Amygdala (tissue), 56 donors: ENCODE data around the gene SLC14A1.

Source experiments
- DNase-seq, 56 donors: peaks; one replicate each; lab custom pipeline; 2025; lab: John Stamatoyannopoulos, UW

The SLC14A1 gene

GRCh38 chr18:45792506-45793263 is 68.7 kb downstream of the SLC14A1 start:
- no peak for DNase-seq

DNA sequence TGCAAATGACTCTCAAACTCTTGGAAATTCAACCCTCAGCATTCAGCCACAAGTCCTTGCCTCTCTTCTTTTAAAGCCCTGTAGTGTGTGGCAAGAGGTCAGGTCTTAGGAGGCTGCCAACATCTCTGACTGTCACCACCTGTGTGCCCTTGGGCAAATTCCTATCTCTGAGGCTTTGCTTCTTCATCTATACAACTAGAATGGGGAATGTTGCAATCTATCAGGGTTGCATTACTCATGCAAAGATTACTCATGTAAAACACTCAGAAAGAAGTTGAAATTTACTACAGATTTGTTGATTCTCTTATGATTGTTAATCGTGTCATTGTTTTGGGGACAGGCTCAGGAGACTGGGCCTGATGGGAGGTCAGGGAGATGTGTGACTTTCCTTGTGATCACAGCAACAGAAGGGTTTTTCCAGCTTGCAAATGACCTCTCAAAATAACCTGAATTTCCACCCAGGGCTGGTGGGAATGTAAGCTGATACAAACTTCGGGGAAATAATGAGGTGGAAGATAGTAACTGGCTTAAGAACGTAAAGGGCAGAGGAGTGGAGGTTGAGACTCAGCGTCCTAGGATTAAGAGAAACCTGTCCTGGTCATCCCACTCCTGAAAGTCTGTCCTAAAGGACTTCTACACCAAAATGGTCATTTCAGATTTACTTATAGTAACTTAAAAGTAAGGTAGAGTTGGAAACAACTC is 69.4 kb downstream of the SLC14A1 start:
- no peak for DNase-seq

DNA sequence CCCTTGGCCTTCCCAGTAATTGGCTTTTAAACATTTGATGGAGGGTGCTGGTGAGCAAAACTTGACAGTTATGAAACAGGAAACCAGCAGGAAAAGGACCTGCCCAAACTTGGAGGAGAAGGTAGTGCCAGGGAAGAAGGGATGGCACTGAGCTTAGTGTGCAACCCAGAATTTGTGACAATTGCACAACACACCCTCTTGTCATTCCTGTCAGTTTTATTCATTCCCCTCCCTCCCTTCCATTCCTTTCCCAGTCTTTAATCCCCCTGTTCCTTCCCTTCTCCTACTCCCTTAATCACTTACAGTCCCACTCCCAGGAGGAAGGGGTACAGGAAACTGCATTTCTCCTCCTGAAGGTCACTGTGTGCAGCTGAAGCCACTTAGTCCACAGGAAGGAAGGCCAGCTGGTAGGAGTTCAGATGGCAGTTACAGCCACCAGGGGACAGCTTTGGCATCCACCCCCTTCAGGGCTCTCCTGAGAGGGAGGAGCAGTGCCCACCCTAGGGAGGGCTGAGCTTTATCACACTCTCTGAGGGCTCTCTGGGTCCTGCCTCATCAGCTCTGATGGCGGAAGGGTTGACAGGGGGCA is 77.5 kb downstream of the SLC14A1 start:
- no peak for DNase-seq
